Measurements from ENCODE around the gene KLHL26. TPM values are rescaled to one million over a fixed set of nuclear protein-coding genes. Genes with fewer than 3 reads are reported as not detected.
"Not testable (repeated sequence)": the region's sequence is repeated elsewhere in the genome, so short reads cannot be mapped to it uniquely, and the experiment has no call there.

KLHL26 gene
- total RNA-seq, 2 experiments from 2014 or later = 12.8 to 15.8 TPM

DNA sequence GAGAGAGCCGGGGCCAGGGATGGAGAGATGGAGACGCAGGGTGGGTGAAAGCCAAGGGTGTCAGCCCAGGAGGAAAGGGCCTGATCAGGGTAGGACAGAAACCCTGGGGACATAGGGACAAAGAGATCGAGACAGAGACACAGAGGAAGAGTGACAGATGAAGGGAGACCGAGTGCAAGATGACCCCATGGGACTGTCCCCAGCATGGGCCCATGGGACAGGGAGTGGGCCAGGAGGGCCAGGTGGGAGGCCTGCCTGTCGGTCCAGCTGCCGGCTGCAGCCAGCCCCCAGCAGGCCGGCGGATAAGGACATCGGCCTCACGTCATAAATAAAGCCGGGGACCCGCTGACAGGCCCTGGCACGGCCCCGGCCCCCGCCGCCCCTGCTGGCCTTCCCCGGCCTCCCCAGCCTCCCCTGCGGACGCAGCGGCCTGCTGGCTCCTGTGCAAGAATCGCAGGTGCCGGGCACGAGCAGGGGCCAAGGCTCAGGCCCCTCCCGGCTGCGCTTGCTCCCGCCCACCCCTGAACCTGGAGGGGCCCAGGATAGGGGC lies 41.9 kb upstream of the KLHL26 start:
- no peaks in the 10 kb centered on the region for H3K9me3 Mint-ChIP-seq (ENCODE audit: low read depth)
- no peak for DNase-seq

DNA sequence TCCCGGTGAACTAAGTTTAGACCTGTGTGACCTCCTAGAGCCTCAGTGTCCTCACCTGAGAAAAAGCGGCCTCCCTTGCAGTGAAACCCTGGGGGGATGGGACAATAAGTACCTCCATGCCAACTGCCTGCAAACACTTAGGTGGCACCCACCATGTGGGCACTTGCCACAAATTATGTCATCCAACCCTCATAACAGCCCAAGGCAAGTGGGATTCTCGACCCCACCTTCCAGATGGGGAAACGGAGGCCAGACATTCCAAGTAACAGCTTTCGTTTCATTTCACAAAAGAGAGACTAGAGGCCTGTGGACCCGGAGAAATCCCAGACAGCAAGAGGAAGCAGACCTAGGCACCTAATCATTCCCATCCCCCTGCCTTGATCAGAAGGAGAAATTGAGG lies 41.4 kb upstream of the KLHL26 start:
- DNase-seq = no peak
- H3K36me3 Mint-ChIP-seq = peaks cover 3% of the 10 kb centered on the region
- no peak overlapping the region for H3K27ac Mint-ChIP-seq
- no peaks in the 10 kb centered on the region for H3K9me3 Mint-ChIP-seq (ENCODE audit: low read depth)
- CTCF ChIA-PET = interaction anchor here (0.5 to 2.7 kb wide), 4 partner anchors 9 to 252 kb away, joined by 3 to 9 read pairs (median 5); partner anchors contain the start of gene KXD1
- H3K4me3 Mint-ChIP-seq = peak overlapping the region; percentile 15
- H3K4me1 Mint-ChIP-seq = peaks cover 17% of the 10 kb centered on the region
- peaks cover 7% of the 10 kb centered on the region for H3K27me3 Mint-ChIP-seq
- no peak for ATAC-seq

More for the DNA sequence above, 41.9 kb upstream of the KLHL26 start:
- Mint-ChIP-seq H3K27ac (no peak overlapping the region), H3K27me3 (peaks cover 7% of the 10 kb centered on the region), H3K36me3 (peaks cover 3% of the 10 kb centered on the region), H3K4me3 (peak overlapping the region; percentile 50), H3K4me1 (peaks cover 20% of the 10 kb centered on the region)
- ATAC-seq = no peak
- CTCF ChIA-PET = interaction anchor here (1.0 to 2.7 kb wide), 10 partner anchors 8 to 252 kb away, joined by 3 to 11 read pairs (median 5); partner anchors contain the start of genes FKBP8, KXD1 and UBA52

DNA sequence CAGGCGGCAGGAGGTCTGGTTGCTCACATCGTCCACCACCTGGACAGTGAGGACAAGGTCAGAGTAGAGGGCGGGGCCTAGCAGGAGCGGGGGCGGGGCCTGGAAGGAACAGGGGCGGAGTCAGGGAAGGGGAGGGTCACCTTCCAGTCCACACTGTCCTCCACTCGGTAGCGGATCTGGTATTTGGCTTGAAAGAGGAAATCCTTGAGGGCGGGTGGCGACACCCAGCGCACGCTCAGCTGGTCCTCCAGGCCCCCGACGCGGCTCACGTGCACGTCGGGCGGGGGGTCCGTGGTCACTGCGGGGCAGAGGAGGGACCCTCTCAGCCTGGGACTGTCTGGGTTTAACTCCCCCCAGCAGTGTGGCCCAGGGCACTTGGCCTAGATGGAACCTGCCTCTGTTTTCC lies 40.1 kb upstream of the KLHL26 start:
- Mint-ChIP-seq H3K36me3 (no peaks in the 10 kb centered on the region), H3K4me3 (no peak overlapping the region), H3K27me3 (peaks cover 11% of the 10 kb centered on the region), H3K4me1 (peaks cover 15% of the 10 kb centered on the region), H3K9me3 (ENCODE audit: low read depth) (no peaks in the 10 kb centered on the region), H3K27ac (no peak overlapping the region)
- DNase-seq = no peak
- no peak for ATAC-seq
- CTCF ChIA-PET = interaction anchor here (1.2 kb wide), 1 partner anchor 250 kb away, joined by 3 read pairs; no protein-coding TSS in a partner anchor

DNA sequence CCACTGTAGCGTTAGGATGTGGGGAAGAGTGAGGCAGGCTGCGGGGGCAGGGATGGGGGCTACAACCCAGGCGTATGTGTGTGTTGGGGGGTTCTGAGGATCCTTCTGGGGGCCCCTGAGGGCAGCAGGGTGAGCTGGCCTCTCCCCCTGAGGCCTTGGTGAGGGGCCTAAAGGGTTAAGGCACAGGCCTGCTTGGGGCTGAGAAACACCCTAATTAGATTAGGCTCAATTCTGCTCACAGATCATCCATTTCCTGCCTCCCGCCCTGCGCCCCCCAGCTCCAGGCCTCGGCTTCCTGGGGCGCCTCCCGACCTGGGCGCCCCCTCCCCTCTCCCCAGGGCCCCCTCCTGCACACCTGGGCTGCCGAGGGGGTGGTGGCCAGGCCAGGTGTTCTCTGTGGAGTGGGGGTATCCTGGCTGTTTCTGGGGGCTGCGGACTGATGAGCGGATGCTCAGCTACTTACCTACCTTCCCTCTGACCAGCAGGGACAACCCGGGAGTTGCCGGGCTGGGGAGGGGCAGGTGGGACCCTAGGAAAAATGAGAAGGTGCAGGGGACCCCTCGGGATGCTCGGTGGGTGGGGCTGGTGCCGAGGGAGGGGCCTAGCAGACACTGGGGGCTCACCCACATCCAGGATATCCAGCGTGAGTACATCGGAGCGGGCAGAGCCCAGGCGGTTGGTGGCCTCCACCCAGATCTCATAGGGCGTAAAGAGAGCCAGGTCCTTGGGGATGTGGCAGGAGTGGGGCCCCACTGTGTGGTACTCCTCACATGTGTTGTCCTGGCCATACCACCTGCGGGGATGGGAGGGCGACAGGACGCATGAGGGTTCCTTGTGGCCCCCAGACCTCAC lies 38.8 kb upstream of the KLHL26 start:
- no peaks in the 10 kb centered on the region for H3K36me3 Mint-ChIP-seq
- peaks cover 15% of the 10 kb centered on the region for H3K4me1 Mint-ChIP-seq
- peaks cover 21% of the 10 kb centered on the region for H3K27me3 Mint-ChIP-seq
- H3K4me3 Mint-ChIP-seq = no peak overlapping the region
- ATAC-seq = no peak
- CTCF ChIA-PET = interaction anchor here (0.9 to 1.2 kb wide), 3 partner anchors 9 to 249 kb away, joined by 3 read pairs; partner anchors contain the start of gene REX1BD
- no peak for DNase-seq
- no peak overlapping the region for H3K27ac Mint-ChIP-seq
- H3K9me3 Mint-ChIP-seq (ENCODE audit: low read depth) = no peaks in the 10 kb centered on the region

DNA sequence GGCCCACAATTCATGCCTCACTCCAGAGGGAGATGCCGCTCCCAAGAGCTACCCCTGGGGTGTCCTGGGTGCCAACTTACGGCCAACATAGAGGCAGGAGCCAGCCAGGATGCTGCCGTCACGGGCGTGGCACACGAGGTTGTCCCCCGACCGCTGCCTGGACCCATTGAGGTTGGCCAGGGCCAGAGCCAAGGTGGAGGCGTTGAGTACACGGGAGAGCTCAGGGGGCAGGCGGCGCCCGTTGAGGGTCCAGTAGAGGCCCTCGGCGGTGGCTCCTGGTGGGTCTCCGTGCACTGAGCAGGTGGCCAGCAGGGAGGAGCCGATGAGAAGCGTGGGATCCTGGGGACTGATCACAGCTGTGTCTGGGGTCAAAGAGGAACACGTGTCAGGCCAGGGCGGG lies 37.3 kb upstream of the KLHL26 start:
- peaks cover 10% of the 10 kb centered on the region for H3K4me1 Mint-ChIP-seq
- H3K9me3 Mint-ChIP-seq (ENCODE audit: low read depth) = no peaks in the 10 kb centered on the region
- ATAC-seq = no peak
- DNase-seq = no peak
- no peak overlapping the region for H3K4me3 Mint-ChIP-seq
- no peaks in the 10 kb centered on the region for H3K36me3 Mint-ChIP-seq
- CTCF ChIA-PET = interaction anchor here (1.3 to 1.4 kb wide), 2 partner anchors 10 to 265 kb away, joined by 3 read pairs; partner anchors contain the start of gene REX1BD
- H3K27ac Mint-ChIP-seq = no peak overlapping the region
- H3K27me3 Mint-ChIP-seq = peaks cover 31% of the 10 kb centered on the region

DNA sequence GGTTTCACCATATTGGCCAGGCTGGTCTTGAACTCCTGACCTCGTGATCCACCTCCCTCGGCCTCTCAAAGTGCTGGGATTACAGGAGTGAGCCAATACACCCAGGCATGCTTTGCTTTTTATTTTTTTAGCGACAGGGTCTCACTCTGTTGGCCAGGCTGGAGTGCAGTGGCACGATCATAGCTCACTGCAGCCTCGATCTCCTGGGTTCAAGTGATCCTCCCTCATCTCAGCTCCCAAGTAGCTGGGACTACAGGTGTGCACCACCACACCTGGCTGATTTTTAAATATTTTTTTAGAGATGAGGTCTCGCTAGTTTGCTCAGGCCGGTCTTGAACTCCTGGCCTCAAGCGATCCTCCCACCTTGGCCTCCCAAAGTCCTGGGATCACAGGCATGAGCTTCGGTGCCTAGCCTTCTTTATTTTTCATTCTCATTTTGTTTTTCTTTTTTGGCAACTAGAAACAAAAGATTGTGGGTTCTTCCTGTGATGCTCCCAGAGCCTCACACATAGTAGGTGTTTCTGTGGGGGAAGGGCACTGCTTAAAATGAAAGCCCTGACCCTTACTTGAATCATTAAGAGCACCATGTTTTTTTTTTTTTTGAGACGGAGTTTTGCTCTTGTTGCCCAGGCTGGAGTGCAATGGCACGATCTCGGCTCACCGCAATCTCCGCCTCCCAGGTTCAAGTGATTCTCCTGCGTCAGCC lies 36.0 kb upstream of the KLHL26 start:
- H3K4me1 Mint-ChIP-seq; ATAC-seq; H3K9me3 Mint-ChIP-seq (ENCODE audit: low read depth); H3K4me3 Mint-ChIP-seq; DNase-seq; H3K27ac Mint-ChIP-seq; H3K36me3 Mint-ChIP-seq; CTCF ChIA-PET: not testable (repeated sequence)
- peaks cover 36% of the 10 kb centered on the region for H3K27me3 Mint-ChIP-seq

DNA sequence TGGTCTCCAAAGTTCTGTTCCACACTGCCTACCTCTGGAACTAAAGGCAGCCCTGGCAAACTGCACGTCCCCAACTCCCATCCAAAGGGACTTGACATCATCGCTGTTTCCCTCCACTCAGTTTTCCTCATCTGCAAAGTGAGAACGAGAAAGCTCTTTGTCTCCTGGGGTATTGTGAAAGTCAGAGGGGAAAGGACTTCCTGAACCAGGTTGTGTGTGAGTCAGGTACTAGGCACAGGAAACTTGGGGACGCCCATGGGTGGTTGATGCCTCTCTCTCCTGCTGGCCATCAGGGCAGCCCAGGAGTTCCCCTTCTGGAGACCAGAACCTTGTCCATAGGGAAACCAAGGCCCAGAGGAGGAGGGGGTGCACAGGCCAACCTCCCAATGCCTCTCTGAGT lies 35.0 kb upstream of the KLHL26 start:
- no peak overlapping the region for H3K4me3 Mint-ChIP-seq
- CTCF ChIA-PET = no interaction called here
- H3K4me1 Mint-ChIP-seq = peaks cover 2% of the 10 kb centered on the region
- H3K9me3 Mint-ChIP-seq (ENCODE audit: low read depth) = no peaks in the 10 kb centered on the region
- peaks cover 36% of the 10 kb centered on the region for H3K27me3 Mint-ChIP-seq
- no peak for DNase-seq
- H3K27ac Mint-ChIP-seq = no peak overlapping the region
- no peak for ATAC-seq
- H3K36me3 Mint-ChIP-seq = no peaks in the 10 kb centered on the region

DNA sequence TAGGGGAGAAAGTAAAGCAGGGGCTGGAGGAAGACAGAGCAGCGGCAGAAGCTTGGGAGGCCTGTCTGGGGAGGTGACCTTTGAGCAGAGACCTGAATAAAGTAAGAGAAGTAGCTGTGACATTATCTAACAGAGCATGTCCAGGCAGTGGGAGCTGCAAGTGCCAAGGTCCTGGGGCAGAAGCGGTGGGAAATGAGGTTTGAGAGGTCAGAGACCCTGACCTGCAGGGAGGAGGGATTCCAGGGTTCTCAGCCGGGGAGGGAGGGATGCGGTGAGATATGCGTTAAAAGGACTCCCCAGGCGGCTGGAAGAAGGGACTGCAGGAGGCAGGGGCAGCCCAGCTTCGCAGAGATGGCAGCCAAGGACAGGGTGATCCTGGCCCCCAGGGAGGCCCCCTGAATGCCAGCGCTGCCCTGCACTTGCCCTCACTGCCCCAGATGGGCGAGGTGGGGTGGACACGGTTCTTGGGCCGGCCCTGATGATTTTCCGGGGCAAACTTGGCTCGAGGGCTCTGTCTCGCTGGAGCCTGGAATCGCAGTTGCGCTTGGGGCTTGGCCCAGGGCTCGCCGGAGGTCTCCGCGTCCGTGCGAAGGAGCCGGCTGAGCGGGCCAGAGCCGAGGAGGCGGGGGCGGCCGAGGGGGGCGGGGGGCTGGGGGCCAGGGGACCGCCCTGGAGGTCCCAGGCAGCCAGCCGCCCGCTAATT lies 33.4 kb upstream of the KLHL26 start:
- no peaks in the 10 kb centered on the region for H3K4me1 Mint-ChIP-seq
- ATAC-seq (peak; percentile 60), DNase-seq (peak; percentile 52)
- H3K9me3 Mint-ChIP-seq (ENCODE audit: low read depth) = no peaks in the 10 kb centered on the region
- CTCF ChIA-PET = no interaction called here
- H3K36me3 Mint-ChIP-seq = no peaks in the 10 kb centered on the region
- peaks cover 52% of the 10 kb centered on the region for H3K27me3 Mint-ChIP-seq
- H3K4me3 Mint-ChIP-seq = no peak overlapping the region
- H3K27ac Mint-ChIP-seq = no peak overlapping the region

DNA sequence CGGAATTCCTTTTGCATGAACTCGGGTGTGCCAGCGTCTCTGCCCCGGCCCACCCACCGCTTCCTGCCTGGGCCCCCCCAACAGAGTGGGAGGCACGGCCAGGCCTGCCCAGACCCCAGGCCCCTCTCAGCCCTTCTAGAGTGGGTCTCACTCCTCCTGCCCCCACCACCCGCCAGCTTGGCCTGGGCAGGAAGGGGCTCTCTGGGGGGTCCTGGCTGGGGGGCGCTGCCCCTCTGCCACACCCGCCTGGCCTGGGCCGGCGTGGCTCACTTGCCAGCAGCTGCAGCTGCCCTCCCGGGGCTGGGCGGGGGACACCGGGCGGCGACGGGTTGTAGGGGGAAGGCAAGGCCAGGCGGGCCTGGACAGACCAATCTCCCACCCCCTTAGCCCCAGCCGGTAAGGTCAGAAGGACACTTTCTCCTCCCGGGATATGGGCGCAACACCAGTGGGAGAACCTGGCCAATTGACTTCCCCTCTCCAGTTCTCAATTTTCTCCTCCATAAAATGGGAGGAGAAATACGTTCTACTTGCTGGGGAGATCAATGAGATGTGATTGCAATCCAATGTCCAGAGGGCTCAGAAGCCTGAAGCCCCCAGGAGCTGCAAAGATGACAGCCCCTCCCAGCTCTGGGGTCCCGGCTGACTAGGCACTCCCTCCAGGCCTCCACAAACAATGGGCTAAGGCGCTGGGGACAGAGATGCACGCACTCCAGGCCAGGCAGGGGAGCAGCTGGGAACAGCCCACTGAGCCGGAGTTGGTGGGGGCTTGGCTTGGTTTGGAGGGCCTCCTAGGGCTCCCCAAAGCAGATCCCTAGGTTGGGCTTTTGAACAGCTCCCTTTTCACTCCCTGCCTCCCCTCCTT lies 32.6 kb upstream of the KLHL26 start:
- Mint-ChIP-seq H3K27ac (no peak overlapping the region), H3K4me1 (no peaks in the 10 kb centered on the region), H3K9me3 (ENCODE audit: low read depth) (no peaks in the 10 kb centered on the region), H3K27me3 (peaks cover 60% of the 10 kb centered on the region), H3K4me3 (no peak overlapping the region), H3K36me3 (no peaks in the 10 kb centered on the region)
- ATAC-seq (no peak), DNase-seq (no peak)
- CTCF ChIA-PET = interaction anchor here (1.4 kb wide), 1 partner anchor 10 kb away, joined by 4 read pairs; no protein-coding TSS in a partner anchor

DNA sequence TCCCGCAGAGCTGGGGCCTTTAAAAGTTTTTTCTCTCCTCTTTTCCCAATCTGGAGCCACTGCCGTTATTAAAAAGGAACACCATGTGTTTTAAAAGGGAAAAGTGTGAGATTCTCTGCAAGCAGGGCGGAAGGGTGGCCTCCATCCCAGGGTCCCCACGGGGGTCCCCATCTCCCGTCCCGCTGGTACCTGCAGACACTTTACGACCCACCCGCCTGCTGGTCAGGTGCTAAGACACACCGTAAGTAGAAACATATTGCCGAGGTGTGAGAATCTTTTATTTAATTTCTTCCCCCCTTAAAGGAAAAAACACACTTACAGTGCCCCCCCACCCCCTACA lies 32.0 kb upstream of the KLHL26 start:
- Mint-ChIP-seq H3K9me3 (ENCODE audit: low read depth) (no peaks in the 10 kb centered on the region), H3K27ac (no peak overlapping the region), H3K27me3 (peaks cover 66% of the 10 kb centered on the region), H3K4me1 (no peaks in the 10 kb centered on the region), H3K4me3 (no peak overlapping the region), H3K36me3 (no peaks in the 10 kb centered on the region)
- CTCF ChIA-PET = interaction anchor here (1.4 kb wide), 1 partner anchor 11 kb away, joined by 4 read pairs; no protein-coding TSS in a partner anchor
- no peak for ATAC-seq
- DNase-seq = no peak

DNA sequence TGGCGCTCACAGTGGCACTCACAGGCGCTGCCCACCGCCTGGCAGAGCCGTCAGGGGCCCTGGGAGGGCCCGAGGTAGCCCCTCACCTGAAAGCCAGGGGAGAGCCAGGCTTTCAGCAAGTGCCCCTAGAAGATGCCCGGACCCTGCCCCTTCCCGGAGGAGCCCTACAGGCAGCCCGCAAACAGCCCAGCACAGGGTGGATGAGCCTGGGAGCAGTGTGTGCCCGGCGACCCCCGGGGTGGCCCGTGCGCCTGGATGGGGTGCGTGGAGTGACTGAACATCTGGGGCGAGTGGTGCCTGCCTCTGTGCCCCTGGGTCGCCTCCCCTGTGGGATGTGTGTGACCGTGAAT lies 31.7 kb upstream of the KLHL26 start:
- Mint-ChIP-seq H3K36me3 (no peaks in the 10 kb centered on the region), H3K9me3 (ENCODE audit: low read depth) (no peaks in the 10 kb centered on the region), H3K4me1 (no peaks in the 10 kb centered on the region), H3K27ac (no peak overlapping the region), H3K27me3 (peaks cover 69% of the 10 kb centered on the region), H3K4me3 (no peak overlapping the region)
- DNase-seq (no peak), ATAC-seq (no peak)
- CTCF ChIA-PET = interaction anchor here (1.4 kb wide), 1 partner anchor 11 kb away, joined by 4 read pairs; no protein-coding TSS in a partner anchor

DNA sequence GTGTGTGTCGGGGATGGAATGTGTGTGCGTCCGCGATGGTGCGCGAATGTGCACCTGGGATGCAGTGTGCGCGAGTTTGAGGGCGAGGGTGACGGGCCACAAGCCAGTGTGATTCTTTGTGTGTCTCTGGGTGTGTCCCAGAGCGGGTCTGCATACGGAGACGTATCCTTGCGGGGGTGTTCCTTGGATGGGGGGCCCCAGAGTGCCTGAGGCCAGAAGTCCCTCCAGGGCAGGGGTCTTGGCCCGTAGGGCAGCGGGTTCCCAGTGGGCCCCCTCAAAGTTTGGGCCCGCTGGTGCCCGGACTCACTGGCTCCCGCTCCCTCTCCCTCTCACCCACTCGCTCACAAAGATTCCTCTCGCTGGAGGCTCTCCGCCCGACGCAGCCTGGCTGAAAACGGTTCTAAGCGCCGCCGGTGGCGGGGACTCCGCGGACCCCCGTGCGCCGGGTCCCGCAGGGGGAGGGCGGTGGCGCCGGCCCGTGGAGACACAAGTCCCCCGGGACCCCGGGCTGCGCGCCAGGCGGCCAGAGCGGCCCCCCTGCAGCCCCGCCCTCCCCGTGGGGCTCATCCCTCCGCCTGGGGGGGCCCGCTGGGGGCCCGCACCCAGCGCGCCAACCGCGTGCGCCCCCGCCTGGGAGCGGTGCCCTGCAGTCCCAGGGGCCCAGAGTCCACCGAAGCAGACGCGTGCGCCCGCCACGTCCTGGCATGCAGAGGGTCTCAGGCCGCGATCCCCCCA lies 31.1 kb upstream of the KLHL26 start:
- no peak overlapping the region for H3K4me3 Mint-ChIP-seq
- CTCF ChIA-PET = interaction anchor here (1.4 kb wide), 1 partner anchor 12 kb away, joined by 4 read pairs; no protein-coding TSS in a partner anchor
- DNase-seq (no peak), ATAC-seq (no peak)
- peaks cover 74% of the 10 kb centered on the region for H3K27me3 Mint-ChIP-seq
- H3K36me3 Mint-ChIP-seq = no peaks in the 10 kb centered on the region
- no peaks in the 10 kb centered on the region for H3K4me1 Mint-ChIP-seq
- H3K27ac Mint-ChIP-seq = no peak overlapping the region
- H3K9me3 Mint-ChIP-seq (ENCODE audit: low read depth) = no peaks in the 10 kb centered on the region
